CD4-positive, alpha-beta T cell (primary cell): Measurements from ENCODE around the gene CCDC27. TPM values are rescaled to one million over a fixed set of nuclear protein-coding genes. Genes with fewer than 3 reads are reported as not detected.

Experiments
- ATAC-seq: fragments of 200-7000 bp; cut with Tn5 transposase; one replicate; pipeline ENCODE4 v1.10.0; 2022; ENCODE audit warnings: mild to moderate bottlenecking; ENCODE audit not compliant: poor library complexity
- CTCF ChIA-PET: fragments of 350-600 bp; sonication (Branson Sonifier 250); formaldehyde crosslinking; loops from one replicate; lab custom pipeline; 2021; ENCODE audit warnings: antibody characterized with exemption, inconsistent platforms; lab: Charles Lee
- POLR2A ChIA-PET: fragments of 350-600 bp; sonication (Branson Sonifier 250); formaldehyde crosslinking; loops from one replicate; lab custom pipeline; 2021; ENCODE audit warnings: antibody characterized with exemption, inconsistent platforms; lab: Charles Lee
- DNase-seq, 14 experiments: peaks; one replicate each; pipeline ENCODE4 v3.0.0-alpha.2; 2013 to 2020; ENCODE audit warnings: mixed read lengths in 2 of 14
- H3K27ac ChIP-seq, 2 donors: one replicate each; pipeline versions ENCODE4 v1.5.1 to v1.7.0; 2013; ENCODE audit warnings: low read length in 2 of 2, low read depth in 1 of 2, mild to moderate bottlenecking in 1 of 2
- H3K27me3 ChIP-seq, 2 experiments: 1 replicate in 1 of 2; 2 replicates in 1 of 2; pipeline versions ENCODE4 v1.6.1 to v1.7.0; 2013; ENCODE audit warnings: low read length in 2 of 2, control low read depth in 1 of 2, mild to moderate bottlenecking in 1 of 2, moderate library complexity in 1 of 2; ENCODE audit not compliant: insufficient read depth in 2 of 2, control insufficient read depth in 1 of 2
- H3K36me3 ChIP-seq: one replicate; pipeline ENCODE4 v1.6.1; 2013; ENCODE audit warnings: low read length, control low read depth; ENCODE audit not compliant: insufficient read depth
- H3K4me1 ChIP-seq: one replicate; pipeline ENCODE4 v1.6.1; 2013; ENCODE audit warnings: low read length, control low read depth; ENCODE audit not compliant: insufficient read depth
- H3K4me3 ChIP-seq: one replicate; pipeline ENCODE4 v1.5.1; 2013; ENCODE audit warnings: mild to moderate bottlenecking, low read length, moderate library complexity
- H3K9me3 ChIP-seq, 2 experiments: 1 replicate in 1 of 2; 2 replicates in 1 of 2; pipeline versions ENCODE4 v1.6.1 to v1.7.0; 2013; ENCODE audit warnings: low read length in 2 of 2, mild to moderate bottlenecking in 2 of 2, control low read depth in 1 of 2, moderate library complexity in 1 of 2; ENCODE audit not compliant: control insufficient read depth in 1 of 2, insufficient read depth in 1 of 2
- H3K27ac Mint-ChIP-seq: one replicate; pipeline ENCODE4 v1.8.0; 2020; ENCODE audit warnings: mixed read lengths
- H3K27me3 Mint-ChIP-seq: one replicate; pipeline ENCODE4 v1.8.0; 2021; ENCODE audit warnings: mixed read lengths
- H3K36me3 Mint-ChIP-seq: one replicate; pipeline ENCODE4 v1.8.0; 2021; ENCODE audit warnings: low read depth, mixed read lengths
- H3K4me1 Mint-ChIP-seq: one replicate; pipeline ENCODE4 v1.8.0; 2021; ENCODE audit warnings: low read depth, mixed read lengths
- H3K4me3 Mint-ChIP-seq: one replicate; pipeline ENCODE4 v1.8.0; 2020; ENCODE audit warnings: mild to moderate bottlenecking, mixed read lengths
- H3K9me3 Mint-ChIP-seq: one replicate; pipeline ENCODE4 v1.8.0; 2020; ENCODE audit warnings: mixed read lengths
- intact Hi-C, 2 experiments: fragments of 100-400 bp; cut with DNase I in 1 of 2; cut with micrococcal nuclease in 1 of 2; formaldehyde crosslinking; loops; one replicate each; pipeline versions ENCODE4 v1.15.1 to v1.9.0; 2023 to 2025; cut with DNase I, micrococcal nuclease
- total RNA-seq, 174 experiments: library from RNA in 2 of 174; stranded (reverse) in 2 of 174; gene quantifications; one replicate each; pipeline ENCODE4 v1.2.3 and lab custom pipeline; 2021 to 2026
- TF ChIP-seq, protein P1 (sequence below): fragments of 200-600 bp; IDR thresholded peaks from one replicate; pipeline ENCODE4 v1.8.0; 2022; ENCODE audit warnings: antibody characterized with exemption, mild to moderate bottlenecking

The CCDC27 gene
- total RNA-seq, 2 experiments from 2014 or later = not detected

GRCh38 chr1:3740752-3741151 lies 11.5 kb upstream of the CCDC27 start:
- no peak overlapping the region for H3K27ac ChIP-seq
- TF ChIP-seq, protein P1, sequence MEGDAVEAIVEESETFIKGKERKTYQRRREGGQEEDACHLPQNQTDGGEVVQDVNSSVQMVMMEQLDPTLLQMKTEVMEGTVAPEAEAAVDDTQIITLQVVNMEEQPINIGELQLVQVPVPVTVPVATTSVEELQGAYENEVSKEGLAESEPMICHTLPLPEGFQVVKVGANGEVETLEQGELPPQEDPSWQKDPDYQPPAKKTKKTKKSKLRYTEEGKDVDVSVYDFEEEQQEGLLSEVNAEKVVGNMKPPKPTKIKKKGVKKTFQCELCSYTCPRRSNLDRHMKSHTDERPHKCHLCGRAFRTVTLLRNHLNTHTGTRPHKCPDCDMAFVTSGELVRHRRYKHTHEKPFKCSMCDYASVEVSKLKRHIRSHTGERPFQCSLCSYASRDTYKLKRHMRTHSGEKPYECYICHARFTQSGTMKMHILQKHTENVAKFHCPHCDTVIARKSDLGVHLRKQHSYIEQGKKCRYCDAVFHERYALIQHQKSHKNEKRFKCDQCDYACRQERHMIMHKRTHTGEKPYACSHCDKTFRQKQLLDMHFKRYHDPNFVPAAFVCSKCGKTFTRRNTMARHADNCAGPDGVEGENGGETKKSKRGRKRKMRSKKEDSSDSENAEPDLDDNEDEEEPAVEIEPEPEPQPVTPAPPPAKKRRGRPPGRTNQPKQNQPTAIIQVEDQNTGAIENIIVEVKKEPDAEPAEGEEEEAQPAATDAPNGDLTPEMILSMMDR = no peak
- intact Hi-C loops = no loop called here
- no peaks in the 10 kb centered on the region for H3K9me3 Mint-ChIP-seq
- ChIA-PET POLR2A (no interaction called here), CTCF (no interaction called here)
- no peaks in the 10 kb centered on the region for H3K27me3 Mint-ChIP-seq
- no peak overlapping the region for H3K4me3 Mint-ChIP-seq
- peaks cover 39% of the 10 kb centered on the region for H3K36me3 Mint-ChIP-seq
- peaks cover 13% of the 10 kb centered on the region for H3K4me1 Mint-ChIP-seq
- ATAC-seq = no peak
- H3K9me3 ChIP-seq = peaks cover 0 to 6% of the 10 kb centered on the region in 2 experiments
- no peak overlapping the region for H3K4me3 ChIP-seq
- H3K4me1 ChIP-seq = peaks cover 7% of the 10 kb centered on the region
- no peaks in the 10 kb centered on the region for H3K27me3 ChIP-seq
- no peak overlapping the region for H3K27ac Mint-ChIP-seq
- DNase-seq = no peak
- H3K36me3 ChIP-seq = peaks cover 27% of the 10 kb centered on the region

- H3K4me1 ChIP-seq = peaks cover 18% of the 10 kb centered on the region
- H3K4me1 Mint-ChIP-seq = peaks cover 22% of the 10 kb centered on the region
- no peak for DNase-seq
- H3K9me3 Mint-ChIP-seq = no peaks in the 10 kb centered on the region
- H3K36me3 ChIP-seq = peaks cover 27% of the 10 kb centered on the region
- no peaks in the 10 kb centered on the region for H3K27me3 Mint-ChIP-seq
- TF ChIP-seq, protein P1 = no peak
- ChIA-PET POLR2A (no interaction called here), CTCF (no interaction called here)
- no peak overlapping the region for H3K27ac Mint-ChIP-seq
- intact Hi-C loops = no loop called here
- ATAC-seq = no peak
- no peak overlapping the region for H3K4me3 Mint-ChIP-seq
- peaks cover 37% of the 10 kb centered on the region for H3K36me3 Mint-ChIP-seq
- H3K4me3 ChIP-seq = no peak overlapping the region
- peaks cover 0 to 8% of the 10 kb centered on the region in 2 experiments for H3K9me3 ChIP-seq
- H3K27me3 ChIP-seq = no peaks in the 10 kb centered on the region
- no peak overlapping the region for H3K27ac ChIP-seq
Observed at GRCh38 chr1:3741566-3742438, 10.4 kb upstream of the CCDC27 start.

GRCh38 chr1:3742439-3743298 lies 9.6 kb upstream of the CCDC27 start:
- Histone ChIP-seq H3K4me3 (no peak overlapping the region), H3K4me1 (peaks cover 24% of the 10 kb centered on the region), H3K27ac (no peak overlapping the region), H3K27me3 (no peaks in the 10 kb centered on the region), H3K36me3 (peaks cover 27% of the 10 kb centered on the region), H3K9me3 (peaks cover 0 to 8% of the 10 kb centered on the region in 2 experiments)
- no peak for ATAC-seq
- no peak for DNase-seq
- TF ChIP-seq, protein P1 = no peak
- Mint-ChIP-seq H3K36me3 (peaks cover 29% of the 10 kb centered on the region), H3K4me1 (peaks cover 26% of the 10 kb centered on the region), H3K4me3 (no peak overlapping the region), H3K9me3 (no peaks in the 10 kb centered on the region), H3K27me3 (no peaks in the 10 kb centered on the region), H3K27ac (no peak overlapping the region)
- intact Hi-C loops = no loop called here
- ChIA-PET CTCF (no interaction called here), POLR2A (no interaction called here)
